ENCODE measurements around the gene PPP1R13L.
"Not testable (repeated sequence)": the region's sequence is repeated elsewhere in the genome, so short reads cannot be mapped to it uniquely, and the experiment has no call there.

The PPP1R13L gene

GRCh38 chr19:45340899-45341453 is 63.9 kb downstream of the PPP1R13L start:
- peak; percentile 4 for DNase-seq

GRCh38 chr19:45340232-45340898 is 64.5 kb downstream of the PPP1R13L start, which contains the start of gene KLC3:
Gene KLC3 (plus strand): TSS chr19:45340750. CDS start chr19:45345542, 4,792 bp downstream.
- peak; percentile 45 for DNase-seq

GRCh38 chr19:45339629-45340028 is 65.2 kb downstream of the PPP1R13L start:
- no peak for DNase-seq

GRCh38 chr19:45336696-45337251 is 68.1 kb downstream of the PPP1R13L start:
- DNase-seq, result no peak

- DNase-seq, result not testable (repeated sequence)
Observed at GRCh38 chr19:45334881-45335280, 70.0 kb downstream of the PPP1R13L start.

- no peak for DNase-seq
Observed at GRCh38 chr19:45333609-45334303, 71.1 kb downstream of the PPP1R13L start.

- no peak for DNase-seq
Observed at GRCh38 chr19:45331411-45331810, 73.5 kb downstream of the PPP1R13L start.
